ENCODE results near the gene HIP1R.
"Not testable (repeated sequence)": the region's sequence is repeated elsewhere in the genome, so short reads cannot be mapped to it uniquely, and the experiment has no call there.

Gene HIP1R

GRCh38 chr12:122874081-122874480 is 38.8 kb downstream of the HIP1R start:
- DNase-seq (ENCODE audit: low read depth in 2 of 2) = no peak

DNA sequence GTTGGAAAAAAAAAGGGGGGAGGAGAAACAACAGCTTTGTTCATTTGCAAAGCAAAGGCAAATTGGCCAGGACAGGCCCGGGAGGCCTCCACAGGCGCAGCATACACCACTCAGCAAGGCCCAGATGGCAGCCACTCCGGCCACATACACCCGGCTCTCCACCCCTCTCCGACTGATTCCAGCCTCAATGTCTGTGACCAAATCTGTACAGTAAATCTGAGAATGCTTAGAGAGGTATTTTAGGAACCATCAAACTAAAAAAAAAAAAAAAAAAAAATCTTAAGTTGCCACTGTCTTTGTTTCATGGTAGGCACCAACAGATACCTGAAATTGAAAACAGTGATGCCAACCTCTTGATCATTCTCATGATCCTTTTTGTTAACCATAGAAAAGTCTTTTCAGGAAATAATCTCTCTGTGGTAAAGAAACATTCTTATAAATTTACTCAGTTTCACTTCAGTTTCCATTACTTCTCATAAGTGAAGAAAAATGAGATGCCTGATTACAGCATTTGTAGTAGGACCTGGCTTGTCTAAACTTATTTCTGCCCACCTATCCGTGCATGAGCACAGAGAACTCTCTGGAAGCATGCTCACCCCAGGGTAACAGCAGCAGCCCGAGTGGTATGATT is 40.4 kb downstream of the HIP1R start:
- no peak for DNase-seq (ENCODE audit: low read depth in 2 of 2)

DNA sequence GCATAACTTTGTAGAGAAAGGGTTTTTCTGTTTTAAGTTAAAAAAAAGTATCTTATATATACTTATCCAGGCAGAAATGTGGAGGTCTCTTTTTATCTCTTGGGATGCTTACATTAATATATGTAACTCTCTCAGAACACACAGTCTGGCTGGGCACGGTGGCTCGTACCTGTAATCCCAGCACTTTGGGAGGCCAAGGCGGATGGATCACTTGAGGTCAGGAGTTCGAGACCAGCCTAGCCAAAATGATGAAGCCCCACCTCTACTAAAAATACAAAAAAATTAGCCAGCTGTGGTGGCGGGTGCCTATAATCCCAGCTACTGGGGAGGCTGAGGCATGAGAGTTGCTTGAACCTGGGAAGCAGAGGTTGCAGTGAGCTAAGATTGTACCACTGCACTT is 41.0 kb downstream of the HIP1R start:
- not testable (repeated sequence) for DNase-seq (ENCODE audit: low read depth in 2 of 2)

DNA sequence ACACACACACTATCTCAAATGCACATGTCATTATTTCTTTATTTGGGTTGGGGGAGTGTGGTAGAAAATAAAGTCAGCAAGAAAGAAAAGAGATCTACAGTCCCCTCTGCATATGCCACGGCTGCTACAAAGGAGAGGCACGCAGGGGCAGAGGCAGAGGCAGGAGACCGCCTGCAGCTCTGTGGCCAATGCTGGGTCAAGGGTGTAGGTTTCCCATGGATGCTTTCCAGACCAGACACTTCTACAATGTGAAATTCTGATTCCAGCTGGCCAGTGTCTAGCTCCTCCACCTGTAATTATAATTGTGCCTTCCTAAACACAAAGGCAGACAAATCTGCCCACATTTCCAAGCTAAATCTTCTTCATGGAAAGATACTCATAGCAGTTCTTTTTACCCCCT is 41.5 kb downstream of the HIP1R start:
- no peak for DNase-seq (ENCODE audit: low read depth in 2 of 2)

GRCh38 chr12:122878780-122879612 is 43.7 kb downstream of the HIP1R start:
- DNase-seq (ENCODE audit: low read depth in 2 of 2) = no peak

- DNase-seq (ENCODE audit: low read depth in 2 of 2) = no peak
Observed at GRCh38 chr12:122880155-122880667, 45.0 kb downstream of the HIP1R start.

- peak in 1 of 2 experiments; percentile 32 for DNase-seq (ENCODE audit: low read depth in 2 of 2)
Observed at GRCh38 chr12:122880668-122881067, 45.4 kb downstream of the HIP1R start.

- no peak for DNase-seq (ENCODE audit: low read depth in 2 of 2)
Observed at GRCh38 chr12:122882908-122883558, 47.8 kb downstream of the HIP1R start.

- DNase-seq (ENCODE audit: low read depth in 2 of 2) = no peak
Observed at GRCh38 chr12:122884091-122884826, 49.0 kb downstream of the HIP1R start.

GRCh38 chr12:122884860-122885259 is 49.6 kb downstream of the HIP1R start:
- no peak for DNase-seq (ENCODE audit: low read depth in 2 of 2)

- no peak for DNase-seq (ENCODE audit: low read depth in 2 of 2)
Observed at GRCh38 chr12:122886161-122886560, 50.9 kb downstream of the HIP1R start.

DNA sequence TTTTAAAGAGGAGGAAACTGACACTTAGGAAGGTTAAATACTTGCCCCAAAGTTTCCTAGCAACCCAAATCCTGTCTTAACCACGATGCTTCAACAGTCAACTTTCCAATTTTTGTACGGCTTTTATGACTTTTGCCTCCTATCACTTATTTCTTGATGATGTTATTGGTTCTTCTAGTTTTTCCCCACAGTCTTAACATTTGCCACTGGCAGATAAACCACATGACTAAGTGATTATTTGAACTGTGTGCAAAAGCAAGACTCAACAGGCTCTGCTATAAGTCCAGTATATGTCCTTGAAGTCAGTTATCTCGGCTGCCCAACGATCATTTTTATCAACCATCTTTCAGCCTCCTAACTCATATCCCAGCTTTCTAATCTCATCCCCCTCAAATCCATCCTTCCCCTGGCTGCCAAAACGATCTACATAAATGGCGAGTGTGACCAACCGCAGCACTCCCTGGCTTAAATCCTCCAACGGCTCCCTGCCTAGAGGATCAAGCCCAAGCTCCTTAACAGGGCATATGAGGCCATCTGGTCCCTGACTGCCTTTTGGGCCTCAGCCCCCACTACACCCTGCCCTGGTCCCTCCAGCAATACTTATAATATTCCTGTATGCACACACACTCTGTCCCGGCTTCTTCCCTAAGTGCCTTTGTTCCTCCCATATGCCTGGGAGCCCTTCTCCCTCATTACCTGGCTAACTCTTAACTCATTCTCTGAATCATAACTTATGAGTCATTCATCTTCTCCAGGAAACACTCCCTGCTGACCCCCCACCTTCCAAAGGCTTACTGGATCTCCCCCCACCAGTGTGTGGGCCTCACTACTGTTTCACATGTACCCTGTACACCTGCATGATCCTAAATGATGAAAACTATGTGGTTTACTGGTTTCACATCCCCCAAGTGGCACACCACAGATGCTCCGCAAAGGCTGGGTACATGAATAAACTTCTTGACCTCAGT is 51.9 kb downstream of the HIP1R start:
- no peak for DNase-seq (ENCODE audit: low read depth in 2 of 2)

DNA sequence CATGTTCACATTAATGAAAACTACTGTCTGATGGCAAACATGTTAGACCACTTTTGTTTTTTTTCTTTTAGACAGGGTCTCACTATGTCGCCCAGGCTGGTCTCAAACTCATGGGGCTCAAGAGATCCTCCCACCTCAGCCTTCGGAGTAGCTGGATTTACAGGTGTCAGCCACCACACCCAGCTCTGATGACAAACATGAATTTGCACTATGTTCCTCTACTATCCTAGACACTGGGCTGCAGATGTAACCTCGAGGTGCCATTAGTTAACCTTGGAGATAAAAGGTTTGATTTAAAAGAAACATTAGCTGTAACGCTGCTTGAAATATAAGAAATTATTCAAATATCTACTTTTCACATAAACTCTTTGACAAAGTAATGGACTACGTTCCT is 52.6 kb downstream of the HIP1R start:
- DNase-seq (ENCODE audit: low read depth in 2 of 2) = no peak

GRCh38 chr12:122888232-122888752 is 53.0 kb downstream of the HIP1R start:
- DNase-seq (ENCODE audit: low read depth in 2 of 2) = no peak

DNA sequence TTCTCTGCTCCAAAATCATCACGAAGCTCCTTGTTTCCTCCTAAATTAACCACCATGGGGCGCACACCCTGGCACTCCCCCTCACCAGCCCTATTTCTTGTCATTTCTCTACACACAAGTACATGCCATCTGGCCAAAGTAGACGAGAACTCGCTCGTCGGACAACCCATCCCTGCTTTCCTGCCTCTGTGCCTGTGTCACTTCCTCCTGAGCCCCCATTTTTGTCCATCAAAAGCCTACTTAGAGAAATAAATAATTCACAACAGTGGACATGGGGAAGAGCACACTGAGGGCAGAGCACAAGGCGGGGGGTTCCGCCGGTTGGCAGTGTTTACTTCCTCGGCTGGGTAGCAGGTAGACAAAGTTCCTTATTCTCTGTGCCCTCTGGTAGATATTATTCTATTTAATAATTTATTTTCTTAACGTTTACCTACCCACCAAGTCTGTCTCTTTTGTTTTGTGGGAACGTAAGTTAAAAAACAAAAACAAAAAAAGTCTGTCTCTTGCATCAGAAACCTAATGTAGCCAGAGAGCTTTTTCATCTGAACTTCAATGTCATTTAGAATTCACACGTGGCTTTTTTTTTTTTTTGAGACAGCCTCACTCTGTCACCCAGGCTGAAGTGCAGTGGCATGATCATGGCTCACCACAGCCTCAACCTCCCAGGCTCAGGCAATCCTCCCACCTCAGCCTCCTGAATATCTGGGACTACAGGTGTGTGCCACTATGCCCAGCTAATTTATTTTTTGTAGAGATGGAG is 54.7 kb downstream of the HIP1R start:
- DNase-seq (ENCODE audit: low read depth in 2 of 2) = no peak

DNA sequence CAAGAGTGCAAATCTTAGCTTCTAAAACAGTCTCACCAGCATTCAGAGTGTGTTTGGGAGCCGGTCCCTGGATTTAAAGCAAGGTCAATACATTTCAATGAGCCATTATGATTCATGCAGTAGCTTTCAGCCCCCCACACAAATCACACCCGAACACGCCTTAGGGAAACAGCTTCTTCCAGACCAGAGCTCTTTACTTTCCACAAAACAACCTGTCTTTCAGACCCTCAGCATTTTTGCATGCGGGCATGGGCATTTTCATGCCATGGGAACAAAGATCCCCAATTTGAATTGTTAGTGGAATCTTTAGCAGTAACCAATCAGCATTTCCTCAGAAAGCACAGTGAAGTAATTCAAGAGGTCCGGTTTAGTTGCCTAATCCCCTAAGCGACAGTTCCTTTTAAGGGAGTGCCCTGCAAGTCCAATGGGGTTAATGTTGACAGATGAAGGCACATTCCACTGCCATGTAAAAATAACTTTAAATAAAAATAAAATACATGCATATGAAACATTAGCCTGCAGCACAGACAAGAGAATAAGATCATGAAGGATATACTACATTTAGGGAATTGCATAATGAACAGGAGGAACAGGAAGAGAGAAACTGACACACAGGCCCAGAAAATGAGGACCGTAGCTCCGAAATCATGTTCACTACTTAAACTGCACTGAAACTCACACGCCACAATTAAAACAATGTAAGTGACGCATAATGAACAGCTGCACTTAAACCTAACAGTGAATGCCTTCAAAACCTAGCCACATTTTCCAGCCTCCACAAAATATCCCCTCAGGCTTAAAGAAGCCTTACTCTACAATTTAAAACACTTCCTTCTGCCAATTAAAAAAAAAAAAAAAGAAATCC is 56.6 kb downstream of the HIP1R start:
- DNase-seq (ENCODE audit: low read depth in 2 of 2) = no peak

DNA sequence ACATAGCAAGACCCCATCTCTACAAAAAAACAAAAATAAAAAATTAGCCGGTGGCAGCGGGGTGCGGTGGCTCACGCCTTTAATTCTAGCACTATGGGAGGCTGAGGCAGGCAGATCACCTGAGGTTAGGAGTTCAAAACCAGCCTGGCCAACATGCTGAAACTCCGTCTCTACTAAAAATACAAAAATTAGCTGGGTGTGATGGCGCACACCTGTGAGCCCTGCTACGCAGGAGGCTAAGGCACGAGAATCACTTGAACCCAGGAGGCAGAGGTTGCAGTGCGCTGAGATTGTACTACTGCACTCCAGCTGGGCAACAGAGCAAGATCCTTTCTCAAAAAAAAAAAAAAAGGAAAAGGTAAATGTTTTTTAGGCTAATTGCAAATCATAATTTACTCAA is 57.5 kb downstream of the HIP1R start:
- DNase-seq (ENCODE audit: low read depth in 2 of 2) = not testable (repeated sequence)

- no peak for DNase-seq (ENCODE audit: low read depth in 2 of 2)
Observed at GRCh38 chr12:122893208-122894153, 58.2 kb downstream of the HIP1R start.

Data from fibroblast of skin of left biceps (primary cell).